Stimulated activated CD4-positive, alpha-beta T cell treated with anti-CD3 and anti-CD28 coated beads, Interleukin-1b, Interleukin-23, amount 100 ng/mL, for 4 hours (primary cell): Measurements from ENCODE around the gene E2F1.
"Not testable (repeated sequence)": the region's sequence is repeated elsewhere in the genome, so short reads cannot be mapped to it uniquely, and the experiment has no call there.

Experiments
- DNase-seq, 2 donors: peaks; one replicate each; pipeline ENCODE4 v3.0.0-alpha.2; 2020; ENCODE audit warnings: low read depth in 2 of 2

E2F1 gene

GRCh38 chr20:33710681-33711445, 24.7 kb upstream of the E2F1 start:
- DNase-seq = no peak

GRCh38 chr20:33709905-33710541, 23.8 kb upstream of the E2F1 start:
- no peak for DNase-seq

- no peak for DNase-seq
Observed at GRCh38 chr20:33709398-33709797, 23.2 kb upstream of the E2F1 start.

- no peak for DNase-seq
Observed at GRCh38 chr20:33707668-33708067, 21.5 kb upstream of the E2F1 start.

- no peak for DNase-seq
Observed at GRCh38 chr20:33704197-33704924, 18.2 kb upstream of the E2F1 start.

- no peak for DNase-seq
Observed at GRCh38 chr20:33703498-33704137, 17.4 kb upstream of the E2F1 start.

- no peak for DNase-seq
Observed at GRCh38 chr20:33702861-33703260, 16.7 kb upstream of the E2F1 start.

GRCh38 chr20:33701629-33702450, 15.7 kb upstream of the E2F1 start:
- DNase-seq = no peak

GRCh38 chr20:33700696-33701441, 14.7 kb upstream of the E2F1 start:
- not testable (repeated sequence) for DNase-seq

- not testable (repeated sequence) for DNase-seq
Observed at GRCh38 chr20:33698966-33699365, 12.8 kb upstream of the E2F1 start.

- DNase-seq = no peak
Observed at GRCh38 chr20:33697129-33697528, 10.9 kb upstream of the E2F1 start.

GRCh38 chr20:33696448-33696847, 10.3 kb upstream of the E2F1 start:
- no peak for DNase-seq

GRCh38 chr20:33694639-33695012, 8.4 kb upstream of the E2F1 start:
- no peak for DNase-seq

GRCh38 chr20:33693741-33694638, 7.8 kb upstream of the E2F1 start:
- no peak for DNase-seq

GRCh38 chr20:33693289-33693688, 7.1 kb upstream of the E2F1 start:
- DNase-seq = no peak

- DNase-seq = peak in 1 of 2 donors; percentile 25
Observed at GRCh38 chr20:33689973-33690372, 3.8 kb upstream of the E2F1 start.

GRCh38 chr20:33689493-33689892, 3.3 kb upstream of the E2F1 start:
- DNase-seq = no peak

- no peak for DNase-seq
Observed at GRCh38 chr20:33688938-33689424, 2.8 kb upstream of the E2F1 start.
